Mucosa of descending colon (tissue), 3 donors: ENCODE measurements around the gene AKT3. TPM values are rescaled to one million over a fixed set of nuclear protein-coding genes. Genes with fewer than 3 reads are reported as not detected.

Experiments used
- ATAC-seq: fragments of 200-7000 bp; cut with Tn5 transposase; one replicate; pipeline ENCODE4 v1.9.1; 2020; ENCODE audit warnings: mild to moderate bottlenecking, moderate library complexity
- DNase-seq, 3 donors: peaks; one replicate each; pipeline ENCODE4 v3.0.0-alpha.2; 2020
- H3K36me3 ChIP-seq: fragments of 200-600 bp; one replicate; pipeline ENCODE4 v1.8.0; 2021; ENCODE audit warnings: low read depth, mild to moderate bottlenecking
- H3K4me1 ChIP-seq: fragments of 200-600 bp; one replicate; pipeline ENCODE4 v1.8.0; 2021; ENCODE audit warnings: low read depth, mild to moderate bottlenecking
- H3K4me3 ChIP-seq: fragments of 200-600 bp; one replicate; pipeline ENCODE4 v1.8.0; 2021; ENCODE audit warnings: mild to moderate bottlenecking
- H3K9me3 ChIP-seq: fragments of 200-600 bp; one replicate; pipeline ENCODE4 v1.8.0; 2021; ENCODE audit warnings: mild to moderate bottlenecking
- intact Hi-C, 2 donors: fragments of 100-400 bp; cut with DNase I in 1 of 2; cut with micrococcal nuclease in 1 of 2; formaldehyde crosslinking; loops; one replicate each; pipeline versions ENCODE4 v1.11.0 to v1.11.1; 2022; cut with DNase I, micrococcal nuclease
- total RNA-seq, 3 donors: library from RNA; stranded (reverse); fragmentation: NEBNext Ultra II Directional in 2 of 3; extraction: Animal tissue kit (Norgen Biotek cat#: 25700) in 2 of 3; gene quantifications; one replicate each; pipeline versions ENCODE4 v1.2.1 to v1.2.4, GENCODE V29; 2021 to 2023
- TF ChIP-seq, protein P1 (sequence below): fragments of 200-600 bp; IDR thresholded peaks from one replicate; pipeline ENCODE4 v1.8.0; 2022; ENCODE audit warnings: antibody characterized with exemption, mild to moderate bottlenecking
- donor health status: DM: no; HTN: no; CAD: no; lungs with moderate emphysema.
- donor health status: DM: no; HTN: no; CAD: no.
- donor health status: DM: no; HTN: yes; CAD: no.

Gene AKT3
- total RNA-seq, 3 donors from 2014 or later = 8.2 to 119 (median 12.6) TPM

DNA sequence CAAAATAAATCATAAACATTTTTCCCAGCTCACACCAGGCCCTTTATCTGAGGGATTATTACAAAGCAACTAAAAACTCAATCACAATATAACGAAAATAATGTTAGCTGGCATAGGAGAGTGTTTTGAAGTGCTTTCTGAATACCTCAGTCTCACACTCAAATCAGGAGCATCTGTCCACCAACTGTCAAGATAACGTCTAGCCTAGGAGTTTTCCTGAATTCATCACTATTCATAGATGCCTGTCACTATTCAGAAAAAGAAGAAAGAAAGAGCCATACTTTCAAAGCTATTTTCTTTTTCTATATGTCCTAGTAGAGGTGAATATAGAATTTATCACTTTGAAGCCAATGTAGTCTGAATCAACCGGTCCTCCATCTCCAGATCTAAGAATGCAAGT lies 127.0 kb downstream of the AKT3 start:
- no peak for DNase-seq
- TF ChIP-seq, protein P1, sequence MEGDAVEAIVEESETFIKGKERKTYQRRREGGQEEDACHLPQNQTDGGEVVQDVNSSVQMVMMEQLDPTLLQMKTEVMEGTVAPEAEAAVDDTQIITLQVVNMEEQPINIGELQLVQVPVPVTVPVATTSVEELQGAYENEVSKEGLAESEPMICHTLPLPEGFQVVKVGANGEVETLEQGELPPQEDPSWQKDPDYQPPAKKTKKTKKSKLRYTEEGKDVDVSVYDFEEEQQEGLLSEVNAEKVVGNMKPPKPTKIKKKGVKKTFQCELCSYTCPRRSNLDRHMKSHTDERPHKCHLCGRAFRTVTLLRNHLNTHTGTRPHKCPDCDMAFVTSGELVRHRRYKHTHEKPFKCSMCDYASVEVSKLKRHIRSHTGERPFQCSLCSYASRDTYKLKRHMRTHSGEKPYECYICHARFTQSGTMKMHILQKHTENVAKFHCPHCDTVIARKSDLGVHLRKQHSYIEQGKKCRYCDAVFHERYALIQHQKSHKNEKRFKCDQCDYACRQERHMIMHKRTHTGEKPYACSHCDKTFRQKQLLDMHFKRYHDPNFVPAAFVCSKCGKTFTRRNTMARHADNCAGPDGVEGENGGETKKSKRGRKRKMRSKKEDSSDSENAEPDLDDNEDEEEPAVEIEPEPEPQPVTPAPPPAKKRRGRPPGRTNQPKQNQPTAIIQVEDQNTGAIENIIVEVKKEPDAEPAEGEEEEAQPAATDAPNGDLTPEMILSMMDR = no peak
- Histone ChIP-seq H3K9me3 (no peaks in the 10 kb centered on the region), H3K4me1 (no peaks in the 10 kb centered on the region), H3K4me3 (no peak overlapping the region), H3K36me3 (no peaks in the 10 kb centered on the region)
- intact Hi-C loops = no loop called here
- no peak for ATAC-seq

- H3K4me3 ChIP-seq = no peak overlapping the region
- no peaks in the 10 kb centered on the region for H3K9me3 ChIP-seq
- intact Hi-C loops = no loop called here
- TF ChIP-seq, protein P1 = no peak
- no peaks in the 10 kb centered on the region for H3K4me1 ChIP-seq
- DNase-seq (no peak), ATAC-seq (no peak)
- H3K36me3 ChIP-seq = no peaks in the 10 kb centered on the region
Observed at GRCh38 chr1:243719476-243719875, 130.6 kb downstream of the AKT3 start.

DNA sequence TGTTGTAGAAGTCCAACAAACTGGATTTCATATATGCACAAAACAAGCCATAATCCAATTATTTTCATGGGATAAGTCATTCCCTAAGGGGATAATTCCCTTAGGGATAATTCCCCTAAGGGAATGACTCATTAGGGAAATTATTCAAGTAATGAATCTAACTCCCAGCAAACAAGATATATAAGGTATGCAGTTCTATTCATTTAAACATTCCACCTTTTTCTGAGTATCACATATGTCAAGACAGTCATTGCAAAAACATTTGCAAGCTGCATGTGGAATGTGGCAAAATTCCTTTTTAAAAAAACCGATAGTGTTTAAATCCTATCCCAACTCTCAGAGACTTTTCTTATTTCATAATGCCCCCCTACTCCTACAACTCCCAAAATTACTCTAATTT lies 131.2 kb downstream of the AKT3 start:
- DNase-seq = no peak
- H3K36me3 ChIP-seq = no peaks in the 10 kb centered on the region
- no peaks in the 10 kb centered on the region for H3K4me1 ChIP-seq
- H3K4me3 ChIP-seq = no peak overlapping the region
- intact Hi-C loops = no loop called here
- TF ChIP-seq, protein P1 = no peak
- ATAC-seq = no peak
- no peaks in the 10 kb centered on the region for H3K9me3 ChIP-seq

DNA sequence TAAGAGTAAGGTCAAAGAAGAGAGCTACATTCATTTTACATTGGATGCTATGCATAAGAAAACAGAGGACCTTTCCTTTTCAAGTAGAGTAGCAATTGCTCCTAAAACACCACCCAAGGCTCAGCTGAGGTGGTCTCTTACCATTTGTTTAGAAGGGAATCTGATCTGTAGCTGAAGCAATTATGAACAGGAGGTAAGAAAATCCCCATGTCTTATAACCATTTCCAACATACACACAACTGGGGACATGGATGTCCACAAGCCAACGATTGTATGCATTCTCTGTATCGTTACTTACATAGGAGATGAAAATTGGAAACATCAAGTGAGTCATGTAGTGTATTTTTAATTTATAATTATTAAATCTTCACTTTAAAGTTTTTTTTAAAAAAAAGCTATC lies 132.0 kb downstream of the AKT3 start:
- Histone ChIP-seq H3K9me3 (no peaks in the 10 kb centered on the region), H3K4me3 (no peak overlapping the region), H3K36me3 (no peaks in the 10 kb centered on the region), H3K4me1 (no peaks in the 10 kb centered on the region)
- intact Hi-C loops = no loop called here
- ATAC-seq (no peak), DNase-seq (no peak)
- TF ChIP-seq, protein P1 = no peak

DNA sequence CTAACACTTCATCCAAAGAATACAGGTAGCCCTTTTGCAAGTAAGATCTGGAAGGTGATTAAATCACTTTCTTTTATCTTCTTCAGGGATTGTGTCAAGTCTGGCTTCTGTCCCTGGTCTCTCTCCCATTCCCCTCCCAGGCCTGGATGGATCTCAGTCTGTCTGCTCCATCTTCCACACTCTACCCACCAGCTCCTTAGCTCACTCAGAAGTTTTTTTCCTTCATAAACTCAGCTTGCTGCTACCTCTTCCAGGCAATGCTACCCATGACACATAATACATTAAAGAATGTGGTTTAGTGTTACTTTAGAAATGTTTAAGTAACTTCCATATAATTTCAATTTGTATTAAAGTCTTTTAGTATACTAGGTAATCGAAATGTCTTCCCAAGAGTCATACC lies 133.1 kb downstream of the AKT3 start:
- DNase-seq (no peak), ATAC-seq (no peak)
- H3K4me3 ChIP-seq = no peak overlapping the region
- H3K4me1 ChIP-seq = no peaks in the 10 kb centered on the region
- no peaks in the 10 kb centered on the region for H3K36me3 ChIP-seq
- intact Hi-C loops = no loop called here
- H3K9me3 ChIP-seq = no peaks in the 10 kb centered on the region
- TF ChIP-seq, protein P1 = no peak

DNA sequence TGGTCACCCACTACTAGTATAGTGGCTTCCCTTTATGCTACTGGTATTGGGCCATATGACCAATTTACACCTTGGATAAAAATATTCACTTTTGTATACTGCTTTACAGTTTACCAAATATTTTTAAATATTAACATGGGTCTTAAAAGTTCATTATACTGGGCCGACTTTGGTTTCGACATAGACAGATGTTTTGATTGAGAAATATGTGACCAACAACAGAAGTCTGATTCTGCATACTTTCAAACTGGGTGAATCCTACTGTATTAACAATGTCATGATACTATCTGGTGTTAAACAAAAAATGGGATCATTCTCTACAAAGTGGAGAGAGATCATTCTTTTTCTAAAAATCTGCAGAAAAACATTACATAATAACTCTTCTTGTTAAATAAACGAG lies 134.8 kb downstream of the AKT3 start:
- Histone ChIP-seq H3K4me1 (no peaks in the 10 kb centered on the region), H3K9me3 (no peaks in the 10 kb centered on the region), H3K36me3 (no peaks in the 10 kb centered on the region), H3K4me3 (no peak overlapping the region)
- no peak for ATAC-seq
- TF ChIP-seq, protein P1 = no peak
- no peak for DNase-seq
- intact Hi-C loops = no loop called here
